ENCODE measurements around the gene TMEM45B.

DNA sequence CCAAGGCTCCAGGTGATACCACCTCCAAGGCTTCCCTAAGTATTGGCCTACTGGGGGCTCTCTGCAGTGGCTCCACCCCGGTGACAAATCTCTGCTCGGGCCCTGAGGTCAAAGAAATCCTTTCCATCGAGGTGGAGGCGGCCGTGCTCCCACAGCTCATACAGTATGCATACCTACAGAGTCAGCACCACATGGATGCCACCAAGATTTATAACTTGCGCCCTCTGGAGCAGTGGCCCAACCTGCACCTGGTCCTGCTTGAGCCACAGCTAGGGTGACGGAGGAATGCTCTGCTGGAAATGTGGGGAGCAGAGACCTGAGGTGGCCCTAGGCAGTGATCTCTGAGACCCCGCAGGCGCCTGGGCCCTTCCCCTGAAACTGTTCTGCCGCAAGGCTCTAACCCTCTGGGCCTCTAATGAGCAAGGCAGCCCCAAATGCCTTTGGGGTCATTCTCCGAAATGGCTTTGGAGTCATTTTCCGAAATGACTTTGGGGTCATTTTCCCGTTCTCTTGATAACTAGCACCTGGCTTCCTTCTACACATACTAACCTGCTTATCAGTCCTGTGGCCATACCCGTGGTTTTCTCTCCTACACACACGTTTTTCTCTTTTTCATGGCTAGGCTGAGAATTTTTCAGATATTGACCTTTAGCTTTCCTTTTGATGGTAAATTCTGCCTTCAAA is 33.9 kb downstream of the TMEM45B start:
- TF ChIP-seq ZNF10 (CRISPR knock-in tag; IDR thresholded peaks at IDR 0.05; ENCODE audit: borderline replicate concordance, low read depth) (no peak), ZNF251 (CRISPR knock-in tag; IDR thresholded peaks at IDR 0.05) (no peak)
